Fibroblast of mammary gland (primary cell): ENCODE results near the gene GPX4.

Experiments used
- DNase-seq: peaks from one replicate; pipeline ENCODE4 v3.0.0-alpha.2; 2010; ENCODE audit warnings: low read depth
- H3K4me3 ChIP-seq: 2 replicates; pipeline ENCODE4 v1.5.1; 2011; ENCODE audit warnings: low read depth, mild to moderate bottlenecking, low read length, moderate library complexity; ENCODE audit not compliant: control insufficient read depth
- TF ChIP-seq, protein P1 (sequence below): conservative IDR thresholded peaks from 2 replicates; pipeline ENCODE4 v1.5.1; 2011; ENCODE audit warnings: low read depth, low read length, inconsistent platforms; ENCODE audit not compliant: control insufficient read depth, insufficient read depth

GPX4 gene

DNA sequence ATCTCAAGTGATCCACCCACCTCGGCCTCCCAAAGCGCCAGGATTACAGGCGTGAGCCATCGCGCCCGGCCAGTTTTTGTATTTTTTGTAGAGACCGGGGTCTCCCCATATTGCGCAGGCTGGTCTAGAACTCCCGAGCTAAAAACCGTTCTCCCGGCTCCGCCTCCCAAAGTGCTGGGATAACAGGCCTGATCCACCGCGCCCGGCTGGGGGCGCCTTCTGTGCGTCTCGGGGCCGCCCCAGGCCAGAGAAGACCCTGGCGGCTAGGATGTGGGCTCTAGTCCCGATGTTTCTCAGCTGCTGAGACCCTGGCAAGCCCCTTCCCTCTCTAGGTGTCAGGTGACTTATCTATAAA lies 33.2 kb upstream of the GPX4 start:
- TF ChIP-seq, protein P1, sequence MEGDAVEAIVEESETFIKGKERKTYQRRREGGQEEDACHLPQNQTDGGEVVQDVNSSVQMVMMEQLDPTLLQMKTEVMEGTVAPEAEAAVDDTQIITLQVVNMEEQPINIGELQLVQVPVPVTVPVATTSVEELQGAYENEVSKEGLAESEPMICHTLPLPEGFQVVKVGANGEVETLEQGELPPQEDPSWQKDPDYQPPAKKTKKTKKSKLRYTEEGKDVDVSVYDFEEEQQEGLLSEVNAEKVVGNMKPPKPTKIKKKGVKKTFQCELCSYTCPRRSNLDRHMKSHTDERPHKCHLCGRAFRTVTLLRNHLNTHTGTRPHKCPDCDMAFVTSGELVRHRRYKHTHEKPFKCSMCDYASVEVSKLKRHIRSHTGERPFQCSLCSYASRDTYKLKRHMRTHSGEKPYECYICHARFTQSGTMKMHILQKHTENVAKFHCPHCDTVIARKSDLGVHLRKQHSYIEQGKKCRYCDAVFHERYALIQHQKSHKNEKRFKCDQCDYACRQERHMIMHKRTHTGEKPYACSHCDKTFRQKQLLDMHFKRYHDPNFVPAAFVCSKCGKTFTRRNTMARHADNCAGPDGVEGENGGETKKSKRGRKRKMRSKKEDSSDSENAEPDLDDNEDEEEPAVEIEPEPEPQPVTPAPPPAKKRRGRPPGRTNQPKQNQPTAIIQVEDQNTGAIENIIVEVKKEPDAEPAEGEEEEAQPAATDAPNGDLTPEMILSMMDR, result no peak
- H3K4me3 ChIP-seq, result no peak overlapping the region
- no peak for DNase-seq

DNA sequence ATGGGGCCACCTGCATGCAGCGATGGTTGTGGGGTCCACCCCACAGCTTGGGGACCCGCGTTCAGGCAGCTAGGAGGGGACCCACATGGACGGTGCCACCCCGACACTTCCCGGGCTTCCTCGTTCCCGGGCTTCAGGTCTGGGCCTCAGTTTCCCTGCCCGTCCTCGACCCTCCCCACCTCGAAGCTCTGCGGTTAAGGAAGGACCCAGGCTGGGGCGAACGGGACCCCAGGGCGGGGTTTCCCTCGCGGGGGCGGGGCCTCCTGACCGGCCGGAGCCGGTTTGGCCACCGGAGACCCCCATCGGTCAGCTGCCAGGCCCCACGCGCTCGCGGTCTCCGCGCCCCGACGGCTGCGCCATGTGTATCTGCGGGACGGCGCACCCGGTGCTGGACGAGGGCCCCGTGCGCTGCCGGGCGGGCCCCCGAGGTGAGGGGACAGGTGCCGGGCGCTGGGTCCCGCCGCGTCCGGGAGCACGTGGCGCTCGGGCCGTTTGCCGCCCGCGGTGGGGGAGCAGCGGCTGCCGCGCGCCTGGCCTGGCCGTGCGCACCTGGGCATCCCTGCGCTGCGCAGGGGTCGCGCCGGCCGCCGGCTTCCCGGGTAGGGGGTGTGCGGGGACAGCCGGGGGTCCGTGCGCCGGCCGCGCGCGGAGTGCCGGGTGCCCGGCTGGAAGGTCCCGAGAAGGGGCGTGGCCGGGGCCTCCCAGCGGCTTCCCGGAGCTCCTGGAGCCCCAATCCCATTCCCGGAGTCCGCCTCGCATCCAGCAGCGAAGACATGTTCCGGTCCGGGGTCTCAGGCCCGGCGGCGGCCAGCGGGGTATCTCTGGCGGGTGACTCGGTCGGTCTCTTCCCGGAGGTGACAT lies 32.6 kb upstream of the GPX4 start:
- TF ChIP-seq, protein P1, result no peak
- H3K4me3 ChIP-seq, result no peak overlapping the region
- no peak for DNase-seq

DNA sequence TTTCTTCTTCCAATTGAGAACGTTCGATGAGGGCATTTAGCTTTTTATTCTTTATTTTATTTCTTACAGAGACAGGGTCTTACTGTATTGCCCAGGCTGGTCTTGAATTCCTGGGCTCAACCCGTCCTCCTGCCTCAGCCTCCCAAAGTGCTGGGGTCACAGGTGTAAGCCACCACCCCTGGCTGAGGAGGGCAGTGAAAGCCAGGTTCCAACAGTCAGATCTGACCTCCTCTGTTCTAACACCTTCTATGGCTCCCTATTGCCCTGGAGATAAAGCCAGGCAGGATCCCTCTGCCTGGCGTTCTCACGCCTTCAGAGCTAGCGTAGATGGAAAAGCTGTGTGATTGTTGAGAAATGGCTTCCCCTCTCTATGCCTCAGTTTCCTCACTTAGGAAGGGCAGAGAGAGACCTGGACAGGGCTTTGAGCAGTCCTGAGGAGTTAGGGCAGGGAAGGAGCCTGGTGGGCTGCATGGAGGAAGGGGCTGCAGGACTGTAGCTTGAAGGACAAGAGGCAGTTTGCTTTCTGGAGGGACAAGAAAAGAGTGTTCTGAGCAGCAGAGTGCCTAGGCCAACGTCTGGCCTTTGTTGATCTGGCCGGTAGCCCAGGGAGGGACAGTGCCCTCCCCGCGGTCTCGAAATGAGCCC lies 31.3 kb upstream of the GPX4 start:
- H3K4me3 ChIP-seq, result no peak overlapping the region
- TF ChIP-seq, protein P1, result no peak
- DNase-seq, result no peak

DNA sequence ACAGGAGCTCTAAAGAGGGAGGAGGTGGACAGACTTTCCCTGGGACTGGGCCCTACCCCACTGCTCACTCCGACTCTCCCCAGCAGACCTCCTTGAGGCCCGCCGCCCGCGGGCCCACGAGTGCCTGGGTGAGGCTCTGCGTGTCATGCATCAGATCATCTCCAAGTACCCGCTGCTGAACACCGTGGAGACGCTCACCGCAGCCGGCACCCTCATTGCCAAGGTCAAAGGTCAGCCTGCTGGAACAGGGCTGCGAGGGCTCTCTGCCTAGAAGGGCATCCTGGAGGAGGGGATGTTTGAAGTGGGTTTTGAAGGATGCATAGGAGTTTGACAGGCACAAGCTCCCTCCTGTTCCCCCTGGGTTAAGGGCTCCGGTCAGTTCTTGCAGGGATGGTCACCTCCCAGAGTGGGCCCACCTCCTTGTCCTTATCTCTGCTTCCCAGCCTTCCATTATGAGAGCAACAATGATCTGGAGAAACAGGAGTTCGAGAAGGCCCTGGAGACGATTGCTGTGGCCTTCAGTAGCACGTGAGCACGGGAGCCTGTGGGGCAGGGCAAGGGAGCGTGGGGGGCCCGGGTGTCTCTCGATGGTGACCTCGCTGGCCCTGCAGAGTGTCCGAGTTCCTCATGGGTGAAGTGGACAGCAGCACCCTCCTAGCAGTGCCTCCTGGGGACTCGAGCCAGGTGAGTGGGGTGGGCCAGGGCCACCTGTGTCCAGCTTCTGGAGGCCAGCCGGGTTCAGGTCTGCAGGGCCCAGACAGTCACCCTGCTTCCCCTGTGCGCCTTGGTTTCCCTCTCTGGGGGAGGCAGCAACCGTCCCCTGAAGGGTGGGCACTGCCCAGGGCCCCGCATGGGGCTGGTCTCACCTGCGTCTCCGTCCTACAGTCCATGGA lies 30.5 kb upstream of the GPX4 start:
- H3K4me3 ChIP-seq, result no peak overlapping the region
- TF ChIP-seq, protein P1, result no peak
- no peak for DNase-seq

DNA sequence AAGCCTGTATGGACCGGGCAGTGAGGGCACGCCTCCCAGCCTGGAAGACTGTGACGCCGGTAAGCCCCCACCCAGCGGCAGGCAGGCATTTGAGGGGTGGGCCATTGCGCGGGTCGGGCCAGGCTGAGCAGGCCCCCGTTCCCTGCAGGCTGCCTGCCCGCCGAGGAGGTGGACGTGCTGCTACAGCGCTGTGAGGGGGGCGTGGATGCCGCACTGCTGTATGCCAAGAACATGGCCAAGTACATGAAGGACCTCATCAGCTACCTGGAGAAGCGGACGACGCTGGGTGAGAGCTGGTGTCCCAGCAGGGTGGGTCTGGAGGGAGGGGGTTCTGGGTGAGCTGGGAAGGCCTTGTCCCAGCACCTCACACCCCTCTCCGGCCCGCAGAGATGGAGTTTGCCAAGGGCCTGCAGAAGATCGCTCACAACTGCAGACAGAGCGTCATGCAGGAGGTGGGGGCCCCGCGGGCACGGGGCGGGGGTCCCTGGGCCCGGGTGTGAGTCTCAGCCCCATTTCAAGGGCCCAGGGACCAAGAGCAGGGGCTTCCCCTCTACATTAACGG lies 29.8 kb upstream of the GPX4 start:
- TF ChIP-seq, protein P1, result no peak
- DNase-seq, result no peak
- no peak overlapping the region for H3K4me3 ChIP-seq

DNA sequence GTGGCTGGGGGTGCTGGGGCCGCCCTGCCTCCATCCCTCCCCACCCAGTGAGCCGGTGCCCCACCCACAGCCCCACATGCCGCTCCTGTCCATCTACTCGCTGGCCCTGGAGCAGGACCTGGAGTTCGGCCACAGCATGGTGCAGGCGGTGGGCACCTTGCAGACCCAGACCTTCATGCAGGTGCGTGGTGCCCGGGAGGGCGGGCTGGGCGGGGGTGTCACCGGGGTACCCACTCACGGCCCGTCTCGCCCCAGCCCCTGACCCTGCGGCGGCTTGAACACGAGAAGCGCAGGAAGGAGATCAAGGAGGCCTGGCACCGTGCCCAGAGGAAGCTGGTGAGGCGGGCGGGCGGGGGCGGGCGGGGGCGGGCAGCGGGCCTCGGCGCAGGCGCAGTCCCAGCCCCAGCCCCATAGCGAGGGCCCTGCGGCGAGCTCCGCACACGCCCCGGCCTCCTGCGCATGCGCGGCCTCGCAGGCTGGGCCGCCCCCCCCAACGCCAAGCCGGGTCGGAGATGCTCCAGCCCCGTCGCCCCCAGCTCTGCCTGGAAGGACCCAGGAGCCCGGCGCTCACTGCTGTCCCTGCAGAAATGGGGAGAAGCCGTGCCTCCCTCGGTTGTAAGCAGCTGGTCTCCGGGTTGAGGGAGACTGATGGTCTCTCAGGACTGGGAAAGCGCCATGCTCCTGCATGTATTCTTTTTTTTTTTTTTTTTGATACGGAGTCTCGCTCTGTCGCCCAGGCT lies 29.1 kb upstream of the GPX4 start:
- TF ChIP-seq, protein P1, result no peak
- DNase-seq, result no peak
- H3K4me3 ChIP-seq, result no peak overlapping the region
